ENCODE data around the gene TMEM115.

Gene TMEM115

GRCh38 chr3:50378024-50378423, 18.7 kb upstream of the TMEM115 start:
- no peak for DNase-seq (ENCODE audit: low read depth, low spot score)

- no peak for DNase-seq (ENCODE audit: low read depth, low spot score)
These were observed 16.1 kb upstream of the TMEM115 start for GRCh38 chr3:50375258-50375931.

GRCh38 chr3:50374363-50375257, 15.3 kb upstream of the TMEM115 start:
- no peak for DNase-seq (ENCODE audit: low read depth, low spot score)

- DNase-seq (ENCODE audit: low read depth, low spot score) = peak; percentile 60
These were observed 14.1 kb upstream of the TMEM115 start for GRCh38 chr3:50373146-50374051.

DNA sequence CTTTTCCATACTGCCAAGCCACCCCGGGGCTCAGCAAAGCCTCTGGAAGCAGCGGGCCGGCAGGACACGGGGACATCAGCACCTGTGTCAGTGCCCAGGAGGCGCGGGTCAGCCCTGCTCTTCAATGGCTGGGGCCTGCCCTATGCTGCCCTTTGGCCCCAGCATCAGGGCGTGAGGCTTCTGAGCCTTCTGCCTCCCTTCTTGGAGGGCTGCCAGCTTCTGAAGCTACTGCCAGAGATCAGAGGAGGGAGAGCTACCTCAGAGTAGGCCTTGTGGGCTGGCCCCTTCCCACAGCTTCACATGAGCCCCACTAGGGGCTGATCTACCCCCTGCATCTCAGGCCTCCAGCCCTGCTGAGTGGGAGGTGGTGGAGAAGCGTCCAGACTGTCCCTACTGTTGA, 13.0 kb upstream of the TMEM115 start:
- no peak for DNase-seq (ENCODE audit: low read depth, low spot score)

GRCh38 chr3:50371133-50371685, 11.9 kb upstream of the TMEM115 start:
- DNase-seq (ENCODE audit: low read depth, low spot score) = no peak

DNA sequence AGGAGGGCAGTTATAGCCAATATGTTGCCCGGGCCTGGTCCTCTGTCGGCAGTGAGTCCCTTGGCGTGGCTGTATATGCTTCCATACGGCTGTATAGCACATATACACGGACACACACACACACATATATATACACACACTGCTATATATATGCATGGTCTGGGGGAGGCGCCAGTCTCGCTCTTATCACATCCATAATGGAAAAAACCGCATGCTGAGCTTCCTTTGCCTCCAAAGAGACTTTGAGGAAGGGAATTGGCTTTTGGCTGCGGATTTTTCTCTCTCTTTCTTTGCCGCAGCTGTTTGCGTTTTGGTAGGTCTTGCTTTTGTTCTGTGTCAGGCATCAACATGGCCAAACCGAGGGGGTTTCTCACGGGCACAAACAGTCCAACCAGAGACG, 11.3 kb upstream of the TMEM115 start:
- no peak for DNase-seq (ENCODE audit: low read depth, low spot score)

DNA sequence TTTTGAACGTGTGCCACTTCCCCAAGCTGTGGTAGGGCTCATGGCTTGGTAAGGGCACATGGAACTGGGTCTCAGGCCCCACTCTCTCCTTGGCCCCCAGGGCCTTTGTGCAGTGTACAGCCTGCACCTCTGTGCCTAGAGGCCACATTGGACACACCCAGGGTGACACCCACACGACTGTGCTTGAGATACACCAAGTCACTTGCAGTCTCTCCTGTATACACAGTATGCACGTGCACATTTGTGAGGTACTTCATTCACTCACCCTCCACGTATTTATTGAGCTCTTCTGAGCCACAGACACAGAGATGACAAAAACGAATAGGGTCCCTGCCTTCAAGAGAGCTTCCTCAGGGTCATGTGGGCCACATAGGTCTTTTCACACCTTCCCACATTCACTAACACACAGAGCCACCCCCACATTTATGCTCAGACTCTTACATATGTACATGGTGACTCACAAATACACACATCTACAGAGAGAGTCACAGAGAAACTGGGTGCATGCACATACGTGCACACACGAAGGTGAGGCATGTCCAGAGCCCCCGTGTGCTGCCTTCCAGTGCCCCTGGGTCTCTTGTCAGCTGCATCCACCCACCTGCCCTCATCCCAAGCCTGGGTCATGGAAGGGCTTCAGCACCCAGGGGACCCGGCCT, 9.8 kb upstream of the TMEM115 start:
- DNase-seq (ENCODE audit: low read depth, low spot score) = no peak

- no peak for DNase-seq (ENCODE audit: low read depth, low spot score)
These were observed 6.5 kb upstream of the TMEM115 start for GRCh38 chr3:50365842-50366220.

- DNase-seq (ENCODE audit: low read depth, low spot score) = no peak
These were observed 5.9 kb upstream of the TMEM115 start for GRCh38 chr3:50365080-50365841.

DNA sequence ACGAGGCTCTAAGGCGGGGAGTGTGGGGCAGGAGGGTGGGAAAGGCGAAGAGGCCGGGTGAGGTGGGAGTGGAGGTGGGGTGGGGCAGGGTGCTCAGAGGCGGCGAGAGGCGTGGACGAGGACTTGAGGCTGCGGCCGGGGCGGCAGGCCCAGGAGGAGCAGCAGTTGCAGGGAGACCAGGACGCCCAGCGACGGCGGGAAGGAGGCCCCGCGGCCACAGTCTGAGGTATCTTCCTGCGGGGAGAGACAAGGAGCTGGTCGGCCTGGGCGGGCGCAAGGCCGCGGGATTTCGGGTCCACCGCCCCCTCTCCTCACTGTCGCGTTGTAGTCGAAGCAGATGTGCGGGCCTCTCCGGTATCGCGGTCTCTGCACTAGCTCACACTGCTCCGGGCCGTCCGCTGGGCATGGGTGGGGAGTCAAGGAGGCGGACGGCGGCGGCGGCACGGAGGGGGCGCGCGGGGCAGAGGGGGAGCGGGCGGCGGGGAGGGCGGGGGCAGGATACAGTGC, 5.3 kb upstream of the TMEM115 start:
- DNase-seq (ENCODE audit: low read depth, low spot score) = no peak

GRCh38 chr3:50359760-50360110, 414 bp upstream of the TMEM115 start:
- DNase-seq (ENCODE audit: low read depth, low spot score) = no peak

DNA sequence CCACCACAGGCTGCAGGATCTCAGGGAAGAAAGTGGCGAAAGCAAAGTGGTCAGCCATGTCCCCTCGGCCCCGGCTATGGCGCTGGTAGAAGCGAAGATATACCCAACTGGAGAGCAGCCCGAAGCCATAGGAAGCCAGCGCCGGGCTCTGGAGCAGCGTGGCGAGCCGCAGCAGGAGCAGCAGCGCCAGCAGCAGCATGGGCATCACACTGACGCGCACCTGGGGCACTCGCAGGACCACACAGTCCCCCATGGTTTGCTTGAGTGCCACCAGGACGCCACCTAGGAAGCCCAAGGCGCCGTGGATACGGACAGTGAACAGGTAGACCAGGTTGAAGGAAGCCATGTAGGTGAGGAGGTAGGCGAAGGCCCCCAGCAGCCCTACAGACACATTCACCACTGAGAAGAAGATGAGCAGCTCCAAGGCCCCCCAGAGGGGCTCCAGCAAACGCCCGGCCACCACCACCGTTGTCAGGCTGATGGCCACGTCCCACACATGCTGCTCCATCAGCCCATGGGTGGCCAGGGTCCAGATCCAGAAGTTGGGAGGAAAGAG, 888 bp downstream of the TMEM115 start:
- no peak for DNase-seq (ENCODE audit: low read depth, low spot score)

GRCh38 chr3:50357481-50357880, 1.8 kb downstream of the TMEM115 start:
- DNase-seq (ENCODE audit: low read depth, low spot score) = no peak

DNA sequence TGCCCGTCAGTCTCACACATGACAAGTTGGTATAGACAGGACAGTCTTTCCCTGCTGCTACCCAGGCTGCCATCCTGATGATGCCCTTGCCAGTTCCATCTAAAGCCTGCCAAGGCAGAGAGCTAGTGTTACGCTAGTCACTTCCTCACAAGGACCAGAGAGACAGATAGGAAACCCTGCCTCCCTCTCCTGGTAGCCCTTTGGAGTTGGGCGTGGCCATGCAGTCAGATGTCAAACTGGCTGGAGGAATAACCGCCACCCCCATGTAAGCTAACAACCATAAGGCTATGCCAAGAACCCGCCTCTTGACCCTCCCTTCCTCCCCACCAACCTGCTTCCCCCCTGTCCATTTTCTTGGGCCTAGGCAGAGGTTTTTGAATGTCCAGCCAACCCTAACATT, 2.8 kb downstream of the TMEM115 start:
- DNase-seq (ENCODE audit: low read depth, low spot score) = no peak

- DNase-seq (ENCODE audit: low read depth, low spot score) = no peak
These were observed 3.3 kb downstream of the TMEM115 start for GRCh38 chr3:50355829-50356552.

DNA sequence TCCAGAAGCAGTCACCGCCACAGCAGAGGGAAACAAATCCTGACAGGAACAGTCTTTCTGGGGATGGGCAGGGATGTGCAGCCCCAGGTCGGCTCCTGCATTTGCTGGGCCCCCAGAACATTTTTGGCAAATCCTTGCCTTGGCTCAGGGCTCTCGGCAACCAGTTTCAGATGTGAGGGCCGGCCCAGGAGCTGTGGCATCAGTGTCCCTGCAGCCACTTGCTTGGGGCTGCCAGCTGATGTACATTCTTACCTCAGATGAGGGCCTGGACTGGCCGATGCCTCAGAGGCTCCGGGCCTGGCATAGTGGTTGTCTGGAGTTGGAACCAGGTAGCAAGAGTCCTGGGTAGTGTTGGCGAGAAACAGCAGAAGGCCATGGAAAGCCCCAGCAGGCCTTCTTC, 4.5 kb downstream of the TMEM115 start:
- no peak for DNase-seq (ENCODE audit: low read depth, low spot score)

GRCh38 chr3:50354186-50354764, 5.0 kb downstream of the TMEM115 start:
- no peak for DNase-seq (ENCODE audit: low read depth, low spot score)
